K562 treated with DMSO at 1 percent for 4 hours (cell line): ENCODE results near the gene CDA. TPM values are rescaled to one million over a fixed set of nuclear protein-coding genes. Genes with fewer than 3 reads are reported as not detected.

Experiments
- total RNA-seq: library from RNA; unstranded; fragments of 300-600 nt; gene quantifications from 2 replicates; pipeline ENCODE4 v1.2.3, GENCODE V29; 2022; ENCODE audit not compliant: insufficient read depth

Gene CDA
- not detected in 2 replicates for total RNA-seq

GRCh38 chr1:20588634-20589225 is at the start of gene CDA:
Gene CDA, plus strand, starts transcription at chr1:20589097. Its CDS starts 33 bp downstream, at chr1:20589130.

GRCh38 chr1:20551945-20552727 is 36.8 kb upstream of the CDA start, which contains the start of gene FAM43B:
Gene FAM43B, plus strand, starts transcription at chr1:20552573. Its CDS starts 401 bp downstream, at chr1:20552974.

GRCh38 chr1:20633190-20634064 is 44.5 kb downstream of the CDA start, which contains the start of gene PINK1:
Gene PINK1, plus strand, starts transcription at chr1:20633458. Its CDS starts 91 bp downstream, at chr1:20633549.

GRCh38 chr1:20661207-20662109 is 72.6 kb downstream of the CDA start, which contains the start of gene DDOST:
Gene DDOST, minus strand, starts transcription at chr1:20661369. Its CDS starts 19 bp downstream, at chr1:20661350.

Other genes starting within 250 kb of the CDA start
- gene CAMK2N1, start 102.9 kb upstream of the CDA start, total RNA-seq, result 1.9 and 2.5 TPM in 2 replicates
- 39.1 and 43.1 TPM in 2 replicates for gene MUL1, start 80.9 kb upstream of the CDA start, total RNA-seq
- gene FAM43B, start 36.5 kb upstream of the CDA start, total RNA-seq, result 0.30 TPM in 1 of 2 replicates, not detected in the other
- 55.4 and 58.0 TPM in 2 replicates for gene PINK1, start 44.4 kb downstream of the CDA start, total RNA-seq
- gene DDOST, start 72.3 kb downstream of the CDA start, total RNA-seq, result 314 and 353 TPM in 2 replicates
- not detected in 2 replicates for gene KIF17, start 128.9 kb downstream of the CDA start, total RNA-seq
- 0.18 TPM in 1 of 2 replicates, not detected in the other for gene SH2D5, start 143.6 kb downstream of the CDA start, total RNA-seq
- gene HP1BP3, start 198.2 kb downstream of the CDA start, total RNA-seq, result 173 and 251 TPM in 2 replicates